ENCODE results near the gene NTMT1.

- no peak for TF ChIP-seq CTCF (IDR thresholded peaks at IDR 0.05; ENCODE audit: poor library complexity)
- no peak for TF ChIP-seq EZH2 (IDR thresholded peaks at IDR 0.05; ENCODE audit: borderline replicate concordance)
- TF ChIP-seq EZH2phosphoT487 (IDR thresholded peaks at IDR 0.05; ENCODE audit: low read depth, severe bottlenecking, unreplicated experiment), result no peak
Observed at GRCh38 chr9:129602598-129603415, 23.2 kb upstream of the NTMT1 start.

All from hepatocyte (in vitro differentiated cells).